ENCODE results near the gene RRP8. TPM values are rescaled to one million over a fixed set of nuclear protein-coding genes. Genes with fewer than 3 reads are reported as not detected.
A peak's percentile ranks its signal among the peaks of the same experiment; 100 is the strongest.

RRP8 gene
- total RNA-seq, 1 donor from 2014 or later, result 17.8 TPM

- H3K9me3 Mint-ChIP-seq (ENCODE audit: unreplicated experiment), result no peaks in the 10 kb centered on the region
- peak; percentile 19 for DNase-seq (ENCODE audit: extremely low spot score, unreplicated experiment)
- peaks cover 2% of the 10 kb centered on the region for H3K4me1 Mint-ChIP-seq (ENCODE audit: unreplicated experiment)
- H3K36me3 Mint-ChIP-seq (ENCODE audit: unreplicated experiment), result peaks cover 39% of the 10 kb centered on the region
- no peak for TF ChIP-seq CTCF (IDR thresholded peaks at IDR 0.05)
- no peak overlapping the region for H3K4me3 Mint-ChIP-seq (ENCODE audit: unreplicated experiment)
- no peaks in the 10 kb centered on the region for H3K27me3 Mint-ChIP-seq (ENCODE audit: unreplicated experiment)
- no peak overlapping the region for H3K27ac Mint-ChIP-seq (ENCODE audit: unreplicated experiment)
Observed at GRCh38 chr11:6598555-6598954, 4.9 kb downstream of the RRP8 start.

GRCh38 chr11:6596239-6596877 lies 7.1 kb downstream of the RRP8 start:
- Mint-ChIP-seq H3K9me3 (ENCODE audit: unreplicated experiment) (no peaks in the 10 kb centered on the region), H3K36me3 (ENCODE audit: unreplicated experiment) (peaks cover 43% of the 10 kb centered on the region), H3K27me3 (ENCODE audit: unreplicated experiment) (no peaks in the 10 kb centered on the region), H3K27ac (ENCODE audit: unreplicated experiment) (no peak overlapping the region), H3K4me1 (ENCODE audit: unreplicated experiment) (peaks cover under 1% of the 10 kb centered on the region), H3K4me3 (ENCODE audit: unreplicated experiment) (no peak overlapping the region)
- no peak for TF ChIP-seq CTCF (IDR thresholded peaks at IDR 0.05)
- DNase-seq (ENCODE audit: extremely low spot score, unreplicated experiment), result peak; percentile 6

- Mint-ChIP-seq H3K9me3 (ENCODE audit: unreplicated experiment) (no peaks in the 10 kb centered on the region), H3K4me1 (ENCODE audit: unreplicated experiment) (no peaks in the 10 kb centered on the region), H3K27ac (ENCODE audit: unreplicated experiment) (peak overlapping the region; percentile 11), H3K4me3 (ENCODE audit: unreplicated experiment) (no peak overlapping the region), H3K36me3 (ENCODE audit: unreplicated experiment) (peaks cover 41% of the 10 kb centered on the region), H3K27me3 (ENCODE audit: unreplicated experiment) (no peaks in the 10 kb centered on the region)
- TF ChIP-seq CTCF (IDR thresholded peaks at IDR 0.05), result no peak
- peak; percentile 32 for DNase-seq (ENCODE audit: extremely low spot score, unreplicated experiment)
Observed at GRCh38 chr11:6594142-6594768, 9.2 kb downstream of the RRP8 start.

- Mint-ChIP-seq H3K27me3 (ENCODE audit: unreplicated experiment) (no peaks in the 10 kb centered on the region), H3K4me1 (ENCODE audit: unreplicated experiment) (no peaks in the 10 kb centered on the region), H3K36me3 (ENCODE audit: unreplicated experiment) (peaks cover 22% of the 10 kb centered on the region), H3K4me3 (ENCODE audit: unreplicated experiment) (no peak overlapping the region), H3K27ac (ENCODE audit: unreplicated experiment) (no peak overlapping the region), H3K9me3 (ENCODE audit: unreplicated experiment) (peaks cover 20% of the 10 kb centered on the region)
- DNase-seq (ENCODE audit: extremely low spot score, unreplicated experiment), result no peak
- TF ChIP-seq CTCF (IDR thresholded peaks at IDR 0.05), result no peak
Observed at GRCh38 chr11:6588018-6588417, 15.4 kb downstream of the RRP8 start.

GRCh38 chr11:6587360-6587953 lies 16.0 kb downstream of the RRP8 start:
- peak; percentile 64 for DNase-seq (ENCODE audit: extremely low spot score, unreplicated experiment)
- no peak overlapping the region for H3K27ac Mint-ChIP-seq (ENCODE audit: unreplicated experiment)
- TF ChIP-seq CTCF (IDR thresholded peaks at IDR 0.05), result no peak
- peaks cover 24% of the 10 kb centered on the region for H3K36me3 Mint-ChIP-seq (ENCODE audit: unreplicated experiment)
- peaks cover 25% of the 10 kb centered on the region for H3K9me3 Mint-ChIP-seq (ENCODE audit: unreplicated experiment)
- no peak overlapping the region for H3K4me3 Mint-ChIP-seq (ENCODE audit: unreplicated experiment)
- H3K27me3 Mint-ChIP-seq (ENCODE audit: unreplicated experiment), result no peaks in the 10 kb centered on the region
- H3K4me1 Mint-ChIP-seq (ENCODE audit: unreplicated experiment), result no peaks in the 10 kb centered on the region
